ENCODE measurements around the gene ADD1. TPM values are rescaled to one million over a fixed set of nuclear protein-coding genes. Genes with fewer than 3 reads are reported as not detected.

The ADD1 gene
- polyA plus RNA-seq, 3 donors, result 76.1 to 122 (median 103) TPM

DNA sequence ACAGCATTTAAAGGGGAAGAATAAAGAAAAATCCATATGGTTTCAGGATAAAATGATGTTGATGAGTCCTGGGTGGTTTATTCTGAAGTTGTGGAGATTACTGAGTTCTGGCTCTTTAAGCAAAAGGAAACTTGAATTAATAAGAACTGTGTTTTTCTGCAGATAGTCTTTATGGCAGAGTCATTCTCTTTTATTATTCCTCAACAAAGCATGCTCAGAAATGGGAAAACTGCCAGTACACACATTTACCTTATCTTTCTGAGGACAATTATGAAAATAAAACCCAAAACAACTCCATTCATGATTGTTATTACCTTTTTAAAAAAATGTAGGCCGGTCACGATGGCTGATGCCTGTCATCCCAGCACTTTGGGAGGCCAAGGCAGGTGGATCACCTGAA is 58.5 kb downstream of the ADD1 start:
- no peaks in the 10 kb centered on the region for H3K4me1 Mint-ChIP-seq
- Histone ChIP-seq H3K4me1 (ENCODE audit: control insufficient read depth in 1 of 2, insufficient read depth in 2 of 2, low read length in 2 of 2) (no peaks in the 10 kb centered on the region), H4K20me1 (ENCODE audit: insufficient read depth, low read length) (peaks cover 13% of the 10 kb centered on the region), H3K36me3 (replicated peaks in 1 of 2; ENCODE audit: control insufficient read depth in 1 of 2, insufficient read depth in 2 of 2, low read length in 2 of 2) (peaks cover 91 to 97% of the 10 kb centered on the region in 2 donors), H3K9ac (ENCODE audit: insufficient read depth, low read length, poor library complexity, severe bottlenecking) (no peak overlapping the region), H3K9me3 (replicated peaks in 1 of 2; ENCODE audit: control insufficient read depth in 1 of 2, insufficient read depth in 1 of 2, low read length in 2 of 2) (no peaks in the 10 kb centered on the region), H3K27ac (ENCODE audit: low read depth in 1 of 2, low read length in 2 of 2) (no peak overlapping the region), H3K79me2 (ENCODE audit: insufficient read depth, low read length) (no peaks in the 10 kb centered on the region), H3K27me3 (ENCODE audit: control insufficient read depth in 2 of 2, insufficient read depth in 2 of 2, low read length in 2 of 2) (no peaks in the 10 kb centered on the region), H3K4me3 (replicated peaks in 1 of 3; ENCODE audit: low read depth in 2 of 3, low read length in 3 of 3) (no peak overlapping the region), H2AFZ (ENCODE audit: insufficient read depth, low read depth, low read length, poor library complexity, severe bottlenecking) (no peak overlapping the region), H3K4me2 (replicated peaks; ENCODE audit: extremely low read depth, low read length, poor library complexity, severe bottlenecking) (no peak overlapping the region)
- 100% methylated on average over 2 of the region's 2 CpGs for WGBS (ENCODE audit: insufficient coverage)
- intact Hi-C loops (cut with micrococcal nuclease), result no loop called here
- H3K27me3 Mint-ChIP-seq (ENCODE audit: low read depth in 3 of 3), result no peaks in the 10 kb centered on the region
- peak overlapping the region in 1 of 7 donors; percentile 63 for H3K27ac Mint-ChIP-seq
- no peak overlapping the region for H3K4me3 Mint-ChIP-seq
- TF ChIP-seq, protein P1, sequence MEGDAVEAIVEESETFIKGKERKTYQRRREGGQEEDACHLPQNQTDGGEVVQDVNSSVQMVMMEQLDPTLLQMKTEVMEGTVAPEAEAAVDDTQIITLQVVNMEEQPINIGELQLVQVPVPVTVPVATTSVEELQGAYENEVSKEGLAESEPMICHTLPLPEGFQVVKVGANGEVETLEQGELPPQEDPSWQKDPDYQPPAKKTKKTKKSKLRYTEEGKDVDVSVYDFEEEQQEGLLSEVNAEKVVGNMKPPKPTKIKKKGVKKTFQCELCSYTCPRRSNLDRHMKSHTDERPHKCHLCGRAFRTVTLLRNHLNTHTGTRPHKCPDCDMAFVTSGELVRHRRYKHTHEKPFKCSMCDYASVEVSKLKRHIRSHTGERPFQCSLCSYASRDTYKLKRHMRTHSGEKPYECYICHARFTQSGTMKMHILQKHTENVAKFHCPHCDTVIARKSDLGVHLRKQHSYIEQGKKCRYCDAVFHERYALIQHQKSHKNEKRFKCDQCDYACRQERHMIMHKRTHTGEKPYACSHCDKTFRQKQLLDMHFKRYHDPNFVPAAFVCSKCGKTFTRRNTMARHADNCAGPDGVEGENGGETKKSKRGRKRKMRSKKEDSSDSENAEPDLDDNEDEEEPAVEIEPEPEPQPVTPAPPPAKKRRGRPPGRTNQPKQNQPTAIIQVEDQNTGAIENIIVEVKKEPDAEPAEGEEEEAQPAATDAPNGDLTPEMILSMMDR (IDR thresholded peaks at IDR 0.05), result no peak
- H3K9me3 Mint-ChIP-seq, result no peaks in the 10 kb centered on the region
- no peak for DNase-seq
- H3K36me3 Mint-ChIP-seq, result peaks cover 88 to 93% of the 10 kb centered on the region in 2 donors

DNA sequence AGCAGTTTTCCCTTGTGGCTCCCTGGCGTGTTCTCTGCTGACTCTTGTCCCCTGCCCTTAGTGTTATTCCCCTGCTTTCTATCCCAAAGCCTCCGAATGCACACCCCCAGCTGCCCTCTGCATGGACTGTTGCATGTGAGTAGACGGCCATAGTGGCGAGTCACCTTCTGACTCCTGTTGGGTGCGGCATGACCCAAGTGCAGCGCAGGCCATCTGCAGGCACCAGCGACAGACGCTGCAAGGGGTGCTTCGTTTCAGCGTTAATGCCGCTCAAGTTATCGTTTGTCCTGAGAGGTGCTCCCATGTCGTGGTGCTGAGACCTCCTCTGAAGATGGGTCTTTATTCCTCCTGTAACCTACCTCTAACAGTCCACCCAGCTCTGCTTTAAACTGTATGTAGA is 61.9 kb downstream of the ADD1 start:
- H3K36me3 Mint-ChIP-seq, result peaks cover 87 to 95% of the 10 kb centered on the region in 2 donors
- Histone ChIP-seq H3K27me3 (ENCODE audit: control insufficient read depth in 2 of 2, insufficient read depth in 2 of 2, low read length in 2 of 2) (no peaks in the 10 kb centered on the region), H3K79me2 (ENCODE audit: insufficient read depth, low read length) (no peaks in the 10 kb centered on the region), H3K9ac (ENCODE audit: insufficient read depth, low read length, poor library complexity, severe bottlenecking) (no peak overlapping the region), H2AFZ (ENCODE audit: insufficient read depth, low read depth, low read length, poor library complexity, severe bottlenecking) (no peak overlapping the region), H3K36me3 (replicated peaks in 1 of 2; ENCODE audit: control insufficient read depth in 1 of 2, insufficient read depth in 2 of 2, low read length in 2 of 2) (peaks cover 94 to 98% of the 10 kb centered on the region in 2 donors), H3K4me2 (replicated peaks; ENCODE audit: extremely low read depth, low read length, poor library complexity, severe bottlenecking) (no peak overlapping the region), H3K27ac (ENCODE audit: low read depth in 1 of 2, low read length in 2 of 2) (no peak overlapping the region), H4K20me1 (ENCODE audit: insufficient read depth, low read length) (peaks cover 20% of the 10 kb centered on the region), H3K4me3 (replicated peaks in 1 of 3; ENCODE audit: low read depth in 2 of 3, low read length in 3 of 3) (no peak overlapping the region), H3K4me1 (ENCODE audit: control insufficient read depth in 1 of 2, insufficient read depth in 2 of 2, low read length in 2 of 2) (no peaks in the 10 kb centered on the region), H3K9me3 (replicated peaks in 1 of 2; ENCODE audit: control insufficient read depth in 1 of 2, insufficient read depth in 1 of 2, low read length in 2 of 2) (no peaks in the 10 kb centered on the region)
- H3K27ac Mint-ChIP-seq, result peak overlapping the region in 3 of 7 donors; percentile 4 to 52 (median 27)
- H3K4me3 Mint-ChIP-seq, result no peak overlapping the region
- DNase-seq, result no peak
- no peaks in the 10 kb centered on the region for H3K4me1 Mint-ChIP-seq
- H3K9me3 Mint-ChIP-seq, result no peaks in the 10 kb centered on the region
- intact Hi-C loops (cut with micrococcal nuclease), result no loop called here
- WGBS (ENCODE audit: insufficient coverage), result 96% methylated on average over 11 of the region's 13 CpGs
- TF ChIP-seq, protein P1 (IDR thresholded peaks at IDR 0.05), result no peak
- peaks cover 0 to 2% (median 0%) of the 10 kb centered on the region in 3 donors for H3K27me3 Mint-ChIP-seq (ENCODE audit: low read depth in 3 of 3)
